GM19238 (cell line): Measurements from ENCODE around the gene KRTAP25-1.

Experiments used
- DNase-seq: peaks from one replicate; pipeline ENCODE4 v3.0.0; 2011; ENCODE audit warnings: low spot score; ENCODE audit not compliant: insufficient read length

The KRTAP25-1 gene

GRCh38 chr21:30249936-30250335 lies 39.4 kb downstream of the KRTAP25-1 start:
- no peak for DNase-seq

GRCh38 chr21:30248844-30249243 lies 40.5 kb downstream of the KRTAP25-1 start:
- DNase-seq = no peak

DNA sequence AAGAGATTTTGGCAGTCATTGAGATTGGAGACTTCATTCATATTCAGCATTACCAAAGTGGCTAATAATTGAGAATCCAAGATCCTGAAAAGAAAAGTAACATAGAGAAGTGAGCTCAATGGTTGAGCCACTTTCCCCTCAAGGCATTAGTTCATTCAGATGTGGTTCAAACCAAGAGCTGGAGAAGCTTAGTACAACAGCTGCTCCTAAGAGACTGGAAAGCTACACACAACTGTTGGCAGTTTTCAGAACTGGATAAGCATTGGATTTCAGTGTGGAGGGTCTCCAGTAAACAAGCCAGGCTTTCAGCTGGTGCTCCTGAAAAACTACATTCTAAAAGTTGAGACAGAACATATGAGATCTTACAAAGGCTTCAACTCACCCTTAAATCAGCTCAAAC lies 44.3 kb downstream of the KRTAP25-1 start:
- DNase-seq = no peak

DNA sequence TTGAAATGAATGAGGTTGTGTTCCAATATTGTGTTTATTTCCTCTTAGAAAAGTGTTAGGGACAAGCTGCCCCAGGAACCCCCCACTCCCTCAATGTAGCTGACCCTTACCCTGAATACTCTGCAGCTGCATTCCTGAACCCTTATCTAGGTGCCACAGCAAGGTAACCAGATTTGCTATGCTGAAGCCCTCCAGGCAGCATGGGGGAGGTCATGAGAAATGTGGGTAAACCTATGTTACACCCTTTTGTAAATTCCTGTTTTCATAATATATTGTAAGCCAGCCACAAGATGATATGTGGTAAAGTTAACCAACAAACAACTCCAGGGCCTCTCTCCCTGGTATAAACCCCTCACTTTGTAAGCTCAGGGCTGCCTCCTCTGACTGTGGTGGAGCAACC lies 45.6 kb downstream of the KRTAP25-1 start:
- no peak for DNase-seq

DNA sequence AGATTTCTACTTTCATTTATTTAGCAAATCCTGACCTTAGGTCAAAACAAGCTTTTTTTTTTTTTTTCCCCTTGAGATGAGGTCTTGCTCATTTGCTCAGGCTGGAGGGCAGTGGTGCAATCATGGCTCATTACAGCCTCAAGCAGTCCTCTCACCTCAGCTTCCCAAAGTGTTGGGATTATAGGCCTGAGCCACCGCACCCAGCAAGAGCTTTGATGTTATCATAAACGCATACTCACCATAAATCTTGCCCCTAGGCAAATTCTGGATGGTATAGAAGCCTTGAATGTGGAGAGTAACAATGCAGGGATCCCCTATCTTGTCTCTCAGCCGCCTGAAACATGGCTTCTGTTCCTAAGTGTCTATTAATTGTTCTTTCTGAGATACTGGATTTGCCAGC lies 48.7 kb downstream of the KRTAP25-1 start:
- no peak for DNase-seq
